Right lobe of liver (tissue), 6 donors: ENCODE results near the gene ARHGEF1. TPM values are rescaled to one million over a fixed set of nuclear protein-coding genes. Genes with fewer than 3 reads are reported as not detected.
A peak's percentile ranks its signal among the peaks of the same experiment; 100 is the strongest.

Experiments
- ATAC-seq, 4 donors: fragments of 200-7000 bp; cut with Tn5 transposase; one replicate each; pipeline ENCODE4 v1.9.1; 2020; ENCODE audit warnings: mild to moderate bottlenecking in 4 of 4, moderate library complexity in 4 of 4
- DNase-seq, 3 donors: peaks; one replicate each; pipeline ENCODE4 v3.0.0-alpha.2; 2020
- H3K27ac ChIP-seq, 3 donors: fragments of 200-600 bp; one replicate each; pipeline ENCODE4 v1.8.0; 2022
- H3K27me3 ChIP-seq, 2 donors: fragments of 200-600 bp; one replicate each; pipeline ENCODE4 v1.8.0; 2022
- H3K36me3 ChIP-seq, 4 donors: fragments of 200-600 bp; sonication (generic) in 1 of 4; one replicate each; pipeline versions ENCODE4 v1.5.1 to v1.8.0; 2017 to 2022; ENCODE audit warnings: control low read depth in 1 of 4
- H3K4me1 ChIP-seq, 4 donors: fragments of 200-600 bp; sonication (generic) in 1 of 4; one replicate each; pipeline versions ENCODE4 v1.5.1 to v1.8.0; 2017 to 2022; ENCODE audit warnings: control low read depth in 1 of 4
- H3K4me3 ChIP-seq, 3 donors: fragments of 200-600 bp; one replicate each; pipeline ENCODE4 v1.8.0; 2022
- H3K9me3 ChIP-seq, 4 donors: fragments of 200-600 bp; sonication (generic) in 1 of 4; one replicate each; pipeline versions ENCODE4 v1.5.1 to v1.8.0; 2017 to 2022; ENCODE audit warnings: control low read depth in 1 of 4
- CTCF ChIP-seq, 4 donors: fragments of 200-600 bp in 3 of 4; fragments of 450-650 bp in 1 of 4; IDR thresholded peaks; one replicate each; pipeline versions ENCODE4 v1.5.1 to v1.8.0; 2016 to 2022; ENCODE audit warnings: antibody characterized with exemption in 4 of 4, mild to moderate bottlenecking in 2 of 4
- POLR2A ChIP-seq: fragments of 450-650 bp; IDR thresholded peaks from one replicate; pipeline ENCODE4 v1.6.1; 2017; ENCODE audit warnings: antibody characterized with exemption, mild to moderate bottlenecking
- WGBS: methylation state at CpG from one replicate; pipeline ENCODE4 v1.1.6; 2018; ENCODE audit warnings: low coverage, low lambda C conversion rate; ENCODE audit not compliant: insufficient coverage; ENCODE audit errors: missing lambda C conversion rate; 5-methylcytosine and 5-hydroxymethylcytosine counted together
- intact Hi-C, 2 donors: fragments of 100-400 bp; cut with DNase I; formaldehyde crosslinking; loops; one replicate each; pipeline versions ENCODE4 v1.11.2 to v1.14.1; 2022
- total RNA-seq, 6 experiments: library from RNA; depleted of rRNA in 2 of 6; stranded (reverse); fragments of >200 nt in 2 of 6; fragmentation: NEBNext Ultra II Directional in 3 of 6; extraction: Animal tissue kit (Norgen Biotek cat#: 25700) in 3 of 6; gene quantifications; one replicate each; pipeline versions ENCODE4 v1.1.0 to v1.2.4, GENCODE V29; 2016 to 2023
- donor health status: DM: no; HTN: yes; CAD: no.
- donor health status: DM: no; HTN: no; CAD: no.
- donor health status: DM: no; HTN: no; CAD: no.
- donor health status: DM: no; HTN: yes; CAD: no.
- donor health status: DM: no; HTN: yes; CAD: no.

ARHGEF1 gene
- total RNA-seq, 6 experiments from 2014 or later: 25.3 to 39.7 (median 30.2) TPM

- Histone ChIP-seq H3K9me3 (no peaks in the 10 kb centered on the region), H3K27me3 (peaks cover 4 to 46% of the 10 kb centered on the region in 2 donors), H3K4me1 (peaks cover 0 to 7% (median 0%) of the 10 kb centered on the region in 4 donors), H3K4me3 (peak overlapping the region in 1 of 3 donors; percentile 24), H3K27ac (no peak overlapping the region), H3K36me3 (no peaks in the 10 kb centered on the region)
- 8% methylated on average over 22 of the region's 43 CpGs for WGBS
- DNase-seq (no peak), ATAC-seq (no peak)
- TF ChIP-seq POLR2A (no peak), CTCF (IDR thresholded peaks at IDR 0.05) (no peak)
- intact Hi-C loops: no loop called here
These were observed 44.7 kb downstream of the ARHGEF1 start for GRCh38 chr19:41927497-41928192.

- H3K27me3 ChIP-seq: peaks cover 4 to 41% of the 10 kb centered on the region in 2 donors
- intact Hi-C loops: no loop called here
These were observed 45.3 kb downstream of the ARHGEF1 start, which contains the start of gene ERFL for GRCh38 chr19:41928221-41928683. ERFL (minus strand) TSS chr19:41928449; CDS start chr19:41912919, 15,530 bp downstream.

GRCh38 chr19:41928754-41929535 lies 46.0 kb downstream of the ARHGEF1 start:
- H3K4me1 ChIP-seq: peaks cover 0 to 7% (median 0%) of the 10 kb centered on the region in 4 donors
- H3K9me3 ChIP-seq: no peaks in the 10 kb centered on the region
- H3K4me3 ChIP-seq: peak overlapping the region in 1 of 3 donors; percentile 24
- H3K27me3 ChIP-seq: peaks cover 4 to 41% of the 10 kb centered on the region in 2 donors
- 8% methylated on average over 5 of the region's 29 CpGs for WGBS
- TF ChIP-seq CTCF (IDR thresholded peaks at IDR 0.05): no peak
- DNase-seq (no peak), ATAC-seq (peak; percentile 27 to 59 (median 48))
- H3K27ac ChIP-seq: no peak overlapping the region
- no peaks in the 10 kb centered on the region for H3K36me3 ChIP-seq
- intact Hi-C loops: no loop called here

More at GRCh38 chr19:41928221-41928683, 45.3 kb downstream of the ARHGEF1 start, which contains the start of gene ERFL:
- no peaks in the 10 kb centered on the region for H3K9me3 ChIP-seq
- H3K36me3 ChIP-seq: no peaks in the 10 kb centered on the region
- TF ChIP-seq POLR2A: no peak
- TF ChIP-seq CTCF (IDR thresholded peaks at IDR 0.05): no peak
- H3K4me1 ChIP-seq: peaks cover 0 to 7% (median 0%) of the 10 kb centered on the region in 4 donors
- ATAC-seq (peak in 1 of 4 donors; percentile 34), DNase-seq (no peak)
- no peak within 1 kb of the TSS for H3K27ac ChIP-seq
- WGBS: under 1% methylated on average over 34 of the region's 49 CpGs
- H3K4me3 ChIP-seq: peak within 1 kb of the TSS in 1 of 3 donors; percentile 24

GRCh38 chr19:41929536-41930071 lies 46.6 kb downstream of the ARHGEF1 start:
- Histone ChIP-seq H3K9me3 (no peaks in the 10 kb centered on the region), H3K4me3 (no peak overlapping the region), H3K4me1 (peaks cover 0 to 7% (median 0%) of the 10 kb centered on the region in 4 donors), H3K27ac (no peak overlapping the region), H3K36me3 (no peaks in the 10 kb centered on the region), H3K27me3 (peaks cover 4 to 41% of the 10 kb centered on the region in 2 donors)
- no peak for TF ChIP-seq POLR2A
- TF ChIP-seq CTCF (IDR thresholded peaks at IDR 0.05): no peak
- DNase-seq: no peak
- WGBS: 22% methylated on average over 10 of the region's 14 CpGs
- intact Hi-C loops: loop anchor here in 1 of 2 donors (10.0 kb wide), 1 partner anchor 55 kb away; the partner anchor contains the start of gene CD79A
- no peak for ATAC-seq
